Natural killer cell (primary cell): ENCODE measurements around the gene MRPL28. TPM values are rescaled to one million over a fixed set of nuclear protein-coding genes. Genes with fewer than 3 reads are reported as not detected.

Experiments
- ATAC-seq, 3 donors: fragments of 150-1000 bp in 2 of 3; fragments of 200-7000 bp in 1 of 3; cut with Tn5 transposase; 1 replicate in 1 of 3; 2 replicates in 2 of 3; pipeline ENCODE4 v1.10.0; 2021; ENCODE audit warnings: mild to moderate bottlenecking in 2 of 3, moderate library complexity in 2 of 3
- DNase-seq, 2 donors: peaks; one replicate each; pipeline versions ENCODE4 v3.0.0 to v3.0.0-alpha.2; 2013 to 2021; ENCODE audit warnings: mixed read lengths in 1 of 2
- H3K27ac ChIP-seq: one replicate; pipeline ENCODE4 v1.5.1; 2013; ENCODE audit warnings: mild to moderate bottlenecking, low read length
- H3K27me3 ChIP-seq: one replicate; pipeline ENCODE4 v1.6.1; 2013; ENCODE audit warnings: low read length; ENCODE audit not compliant: control insufficient read depth, insufficient read depth
- H3K36me3 ChIP-seq: one replicate; pipeline ENCODE4 v1.6.1; 2013; ENCODE audit warnings: low read length; ENCODE audit not compliant: control insufficient read depth, insufficient read depth
- H3K4me1 ChIP-seq: one replicate; pipeline ENCODE4 v1.6.1; 2013; ENCODE audit warnings: low read length; ENCODE audit not compliant: control insufficient read depth, insufficient read depth
- H3K4me3 ChIP-seq: one replicate; pipeline ENCODE4 v1.5.1; 2013; ENCODE audit warnings: low read length
- H3K9me3 ChIP-seq: one replicate; pipeline ENCODE4 v1.6.1; 2013; ENCODE audit warnings: low read length; ENCODE audit not compliant: control insufficient read depth, insufficient read depth
- H3K27ac Mint-ChIP-seq, 2 donors: one replicate each; pipeline ENCODE4 v1.8.0; 2022; ENCODE audit warnings: mild to moderate bottlenecking in 2 of 2, mixed read lengths in 2 of 2, moderate library complexity in 1 of 2
- H3K27me3 Mint-ChIP-seq, 2 donors: one replicate each; pipeline ENCODE4 v1.8.0; 2022; ENCODE audit warnings: low read depth in 2 of 2, mixed read lengths in 2 of 2
- H3K36me3 Mint-ChIP-seq: one replicate; pipeline ENCODE4 v1.8.0; 2022; ENCODE audit warnings: mixed read lengths
- H3K4me1 Mint-ChIP-seq, 2 donors: one replicate each; pipeline ENCODE4 v1.8.0; 2022; ENCODE audit warnings: mixed read lengths in 2 of 2
- H3K4me3 Mint-ChIP-seq: one replicate; pipeline ENCODE4 v1.8.0; 2022; ENCODE audit warnings: mild to moderate bottlenecking, moderate library complexity, mixed read lengths
- H3K9me3 Mint-ChIP-seq, 2 donors: one replicate each; pipeline ENCODE4 v1.8.0; 2022; ENCODE audit warnings: mixed read lengths in 2 of 2
- CTCF ChIP-seq: fragments of 200-600 bp; IDR thresholded peaks from one replicate; pipeline ENCODE4 v1.8.0; 2022; ENCODE audit warnings: antibody characterized with exemption
- WGBS: methylation state at CpG from one replicate; pipeline ENCODE4 v1.1.7; 2013; ENCODE audit warnings: missing lambda C conversion rate; ENCODE audit not compliant: insufficient coverage; 5-methylcytosine and 5-hydroxymethylcytosine counted together
- intact Hi-C: fragments of 100-400 bp; cut with micrococcal nuclease; formaldehyde crosslinking; loops from one replicate; pipeline ENCODE4 v1.14.2; 2022
- total RNA-seq, 4 donors: library from RNA; stranded (reverse); fragments of 120-200 nt in 1 of 4; gene quantifications; one replicate each; pipeline versions ENCODE4 v1.2.3 to v1.2.4, GENCODE V29; 2013 to 2022

The MRPL28 gene
- total RNA-seq, 3 donors from 2014 or later (not counting 1 experiment from before 2014, with no cell fraction given), result 33.9 to 38.9 (median 37.5) TPM

- no peaks in the 10 kb centered on the region for H3K27me3 Mint-ChIP-seq
- Histone ChIP-seq H3K36me3 (peaks cover 32% of the 10 kb centered on the region), H3K4me3 (no peak overlapping the region), H3K27me3 (no peaks in the 10 kb centered on the region), H3K27ac (no peak overlapping the region), H3K9me3 (no peaks in the 10 kb centered on the region), H3K4me1 (peaks cover 25% of the 10 kb centered on the region)
- no peak overlapping the region for H3K27ac Mint-ChIP-seq
- peaks cover 0 to 18% of the 10 kb centered on the region in 2 donors for H3K4me1 Mint-ChIP-seq
- intact Hi-C loops, result no loop called here
- H3K36me3 Mint-ChIP-seq, result no peaks in the 10 kb centered on the region
- WGBS, result 93% methylated on average over 9 of the region's 9 CpGs
- no peak overlapping the region for H3K4me3 Mint-ChIP-seq
- no peak for ATAC-seq
- no peaks in the 10 kb centered on the region for H3K9me3 Mint-ChIP-seq
- no peak for DNase-seq
- no peak for TF ChIP-seq CTCF
Observed at GRCh38 chr16:374616-374926, 4.2 kb upstream of the MRPL28 start.

DNA sequence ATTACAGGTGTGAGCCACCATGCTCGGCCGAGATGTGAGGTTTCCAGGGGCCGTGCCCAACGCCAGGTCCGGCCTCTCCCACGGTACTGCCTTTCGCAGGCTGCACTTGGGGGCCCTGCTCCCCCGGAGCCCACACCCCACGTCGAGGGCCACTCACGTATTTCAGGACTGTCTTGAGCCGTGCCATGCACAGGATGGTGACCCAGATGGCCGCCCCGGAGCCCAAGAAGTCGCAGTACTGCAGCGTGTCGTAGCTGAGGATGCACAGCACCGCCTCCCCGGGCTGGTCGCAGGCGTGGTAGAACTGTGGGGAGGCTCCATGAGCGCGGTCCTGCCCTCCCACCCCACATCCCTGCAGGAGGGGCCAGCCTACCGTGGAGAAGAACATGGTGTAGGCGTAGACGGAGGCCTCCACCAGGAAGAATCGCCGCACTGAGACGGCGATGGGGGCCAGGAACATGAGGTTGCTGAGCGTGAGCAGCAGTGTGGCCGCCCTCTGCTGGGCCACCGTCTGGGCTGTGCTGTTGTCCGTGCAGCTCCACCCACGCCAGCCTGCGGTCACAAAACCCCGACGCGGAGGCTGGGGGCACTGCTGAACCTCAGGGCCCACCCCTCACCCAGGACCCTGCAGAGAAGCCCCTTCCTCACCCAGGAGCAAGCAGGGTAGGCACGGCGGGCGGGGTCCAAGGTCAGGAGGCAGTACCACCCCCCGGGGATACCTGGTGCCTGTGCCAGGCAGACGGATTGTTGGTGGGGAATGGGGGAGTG, 3.7 kb upstream of the MRPL28 start:
- no peak for DNase-seq
- H3K27me3 Mint-ChIP-seq, result no peaks in the 10 kb centered on the region
- intact Hi-C loops, result no loop called here
- no peak overlapping the region for H3K4me3 ChIP-seq
- H3K4me1 Mint-ChIP-seq, result peaks cover 0 to 21% of the 10 kb centered on the region in 2 donors
- H3K9me3 ChIP-seq, result no peaks in the 10 kb centered on the region
- no peak for TF ChIP-seq CTCF
- no peak overlapping the region for H3K27ac Mint-ChIP-seq
- H3K4me3 Mint-ChIP-seq, result no peak overlapping the region
- no peak for ATAC-seq
- H3K36me3 Mint-ChIP-seq, result no peaks in the 10 kb centered on the region
- WGBS, result 94% methylated on average over 42 of the region's 44 CpGs
- H3K36me3 ChIP-seq, result peaks cover 32% of the 10 kb centered on the region
- H3K4me1 ChIP-seq, result peaks cover 24% of the 10 kb centered on the region
- H3K9me3 Mint-ChIP-seq, result no peaks in the 10 kb centered on the region
- no peak overlapping the region for H3K27ac ChIP-seq
- H3K27me3 ChIP-seq, result no peaks in the 10 kb centered on the region

DNA sequence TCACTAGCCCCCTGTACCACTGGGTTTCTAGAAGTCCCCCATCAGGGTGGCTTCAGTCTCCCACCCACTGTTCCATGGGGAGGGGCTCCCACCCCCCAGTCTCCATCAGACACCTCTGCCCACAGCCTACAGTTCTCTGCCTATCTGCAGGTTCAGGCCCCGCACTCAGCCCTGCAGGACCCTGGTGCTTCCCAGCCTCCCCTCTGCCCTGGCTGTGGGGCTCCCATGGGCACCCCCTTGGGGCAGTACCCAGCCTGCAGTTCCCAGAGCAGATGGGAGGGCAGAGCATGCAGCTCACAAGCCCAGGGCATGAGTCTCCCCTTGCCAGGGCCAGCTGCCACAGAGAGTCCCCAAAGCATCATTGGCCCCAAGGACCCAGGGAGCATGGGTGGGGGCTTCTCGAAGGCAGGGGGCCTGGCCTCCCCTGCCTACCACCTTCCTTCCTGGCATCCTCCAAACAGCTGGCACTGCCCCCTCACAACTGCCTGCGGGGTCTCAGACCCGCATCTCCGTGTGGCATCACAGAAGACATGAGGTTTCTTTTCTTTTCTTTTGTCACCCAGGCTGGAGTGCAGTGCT, 2.8 kb upstream of the MRPL28 start:
- Mint-ChIP-seq H3K36me3 (no peaks in the 10 kb centered on the region), H3K27me3 (no peaks in the 10 kb centered on the region), H3K27ac (no peak overlapping the region), H3K9me3 (no peaks in the 10 kb centered on the region), H3K4me3 (no peak overlapping the region), H3K4me1 (peaks cover 0 to 17% of the 10 kb centered on the region in 2 donors)
- DNase-seq (no peak), ATAC-seq (no peak)
- Histone ChIP-seq H3K4me3 (no peak overlapping the region), H3K9me3 (no peaks in the 10 kb centered on the region), H3K4me1 (peaks cover 19% of the 10 kb centered on the region), H3K36me3 (peaks cover 39% of the 10 kb centered on the region), H3K27me3 (no peaks in the 10 kb centered on the region), H3K27ac (no peak overlapping the region)
- 90% methylated on average over 5 of the region's 5 CpGs for WGBS
- intact Hi-C loops, result no loop called here
- no peak for TF ChIP-seq CTCF
